Parathyroid adenoma (tissue), 2 donors: ENCODE results near the gene RNF126.

ENCODE experiments used
- H2AFZ ChIP-seq: fragments of 300-600 bp; sonication (generic); one replicate; pipeline ENCODE4 v1.7.0; 2017; ENCODE audit warnings: antibody characterized with exemption, mild to moderate bottlenecking
- H3K27ac ChIP-seq: fragments of 300-600 bp; sonication (generic); one replicate; pipeline ENCODE4 v1.7.0; 2017
- H3K27me3 ChIP-seq: fragments of 300-600 bp; sonication (generic); one replicate; pipeline ENCODE4 v1.7.0; 2017; ENCODE audit warnings: low read length; ENCODE audit not compliant: control insufficient read depth, insufficient read depth
- H3K36me3 ChIP-seq: fragments of 300-600 bp; sonication (generic); one replicate; pipeline ENCODE4 v1.7.0; 2017; ENCODE audit warnings: low read length; ENCODE audit not compliant: control insufficient read depth, insufficient read depth
- H3K4me1 ChIP-seq: fragments of 300-600 bp; sonication (generic); one replicate; pipeline ENCODE4 v1.7.0; 2017; ENCODE audit warnings: control low read depth
- H3K4me2 ChIP-seq: fragments of 300-600 bp; sonication (generic); one replicate; pipeline ENCODE4 v1.7.0; 2017; ENCODE audit warnings: low read length
- H3K4me3 ChIP-seq: fragments of 300-600 bp; sonication (generic); one replicate; pipeline ENCODE4 v1.7.0; 2017; ENCODE audit warnings: low read depth, low read length
- H3K79me2 ChIP-seq: fragments of 300-600 bp; sonication (generic); one replicate; pipeline ENCODE4 v1.7.0; 2017; ENCODE audit warnings: control low read depth
- H3K9ac ChIP-seq: fragments of 300-600 bp; sonication (generic); one replicate; pipeline ENCODE4 v1.7.0; 2017; ENCODE audit warnings: mild to moderate bottlenecking
- H3K9me3 ChIP-seq: fragments of 300-600 bp; sonication (generic); one replicate; pipeline ENCODE4 v1.7.0; 2017; ENCODE audit warnings: low read length; ENCODE audit not compliant: control insufficient read depth
- TF ChIP-seq, protein P1 (sequence below): fragments of 300-600 bp; sonication (generic); IDR thresholded peaks from one replicate; pipeline ENCODE4 v1.7.0; 2017; ENCODE audit warnings: antibody characterized with exemption, mild to moderate bottlenecking
- donor health status: primary hyperparathyroidism.

Gene RNF126

GRCh38 chr19:619286-620002, 43.6 kb downstream of the RNF126 start:
- H3K36me3 ChIP-seq: no peaks in the 10 kb centered on the region
- no peaks in the 10 kb centered on the region for H3K9me3 ChIP-seq
- no peak overlapping the region for H3K27ac ChIP-seq
- H3K79me2 ChIP-seq: no peaks in the 10 kb centered on the region
- no peaks in the 10 kb centered on the region for H3K4me1 ChIP-seq
- no peak overlapping the region for H3K4me3 ChIP-seq
- TF ChIP-seq, protein P1, sequence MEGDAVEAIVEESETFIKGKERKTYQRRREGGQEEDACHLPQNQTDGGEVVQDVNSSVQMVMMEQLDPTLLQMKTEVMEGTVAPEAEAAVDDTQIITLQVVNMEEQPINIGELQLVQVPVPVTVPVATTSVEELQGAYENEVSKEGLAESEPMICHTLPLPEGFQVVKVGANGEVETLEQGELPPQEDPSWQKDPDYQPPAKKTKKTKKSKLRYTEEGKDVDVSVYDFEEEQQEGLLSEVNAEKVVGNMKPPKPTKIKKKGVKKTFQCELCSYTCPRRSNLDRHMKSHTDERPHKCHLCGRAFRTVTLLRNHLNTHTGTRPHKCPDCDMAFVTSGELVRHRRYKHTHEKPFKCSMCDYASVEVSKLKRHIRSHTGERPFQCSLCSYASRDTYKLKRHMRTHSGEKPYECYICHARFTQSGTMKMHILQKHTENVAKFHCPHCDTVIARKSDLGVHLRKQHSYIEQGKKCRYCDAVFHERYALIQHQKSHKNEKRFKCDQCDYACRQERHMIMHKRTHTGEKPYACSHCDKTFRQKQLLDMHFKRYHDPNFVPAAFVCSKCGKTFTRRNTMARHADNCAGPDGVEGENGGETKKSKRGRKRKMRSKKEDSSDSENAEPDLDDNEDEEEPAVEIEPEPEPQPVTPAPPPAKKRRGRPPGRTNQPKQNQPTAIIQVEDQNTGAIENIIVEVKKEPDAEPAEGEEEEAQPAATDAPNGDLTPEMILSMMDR: no peak
- no peak overlapping the region for H2AFZ ChIP-seq
- no peak overlapping the region for H3K4me2 ChIP-seq
- no peaks in the 10 kb centered on the region for H3K27me3 ChIP-seq
- no peak overlapping the region for H3K9ac ChIP-seq

DNA sequence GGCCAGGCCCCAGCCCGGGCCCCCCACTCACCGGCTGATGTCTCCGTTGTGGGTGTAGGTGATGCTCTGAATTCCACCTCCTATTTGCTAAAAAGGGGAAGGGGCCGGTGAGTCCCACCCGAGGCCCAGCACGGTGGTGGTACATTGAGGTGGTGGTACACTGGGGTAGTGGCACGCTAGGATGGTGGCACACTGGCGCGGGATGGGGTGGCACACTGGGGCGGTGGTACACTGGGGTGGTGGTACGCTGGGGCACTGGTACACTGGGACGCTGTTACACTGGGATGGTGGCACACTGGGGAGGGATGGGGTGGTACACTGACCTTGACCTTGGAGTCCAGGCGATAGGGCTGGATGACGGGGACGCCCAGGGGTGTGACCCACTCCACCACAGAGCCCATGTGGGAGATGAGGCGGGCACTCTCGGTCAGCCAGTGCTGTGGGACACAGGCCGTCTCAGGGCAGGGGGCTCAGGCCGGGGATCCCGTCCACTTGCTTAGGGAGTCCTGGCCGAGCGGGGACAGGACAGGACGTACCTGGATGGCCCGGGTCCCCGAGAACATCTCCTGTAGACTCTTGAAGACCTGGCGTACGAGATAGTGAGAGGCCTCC, 44.2 kb downstream of the RNF126 start:
- TF ChIP-seq, protein P1: no peak
- Histone ChIP-seq H3K36me3 (no peaks in the 10 kb centered on the region), H3K4me2 (no peak overlapping the region), H3K4me3 (no peak overlapping the region), H3K27me3 (no peaks in the 10 kb centered on the region), H3K79me2 (no peaks in the 10 kb centered on the region), H3K4me1 (no peaks in the 10 kb centered on the region), H3K27ac (no peak overlapping the region), H3K9ac (no peak overlapping the region), H3K9me3 (no peaks in the 10 kb centered on the region), H2AFZ (no peak overlapping the region)

DNA sequence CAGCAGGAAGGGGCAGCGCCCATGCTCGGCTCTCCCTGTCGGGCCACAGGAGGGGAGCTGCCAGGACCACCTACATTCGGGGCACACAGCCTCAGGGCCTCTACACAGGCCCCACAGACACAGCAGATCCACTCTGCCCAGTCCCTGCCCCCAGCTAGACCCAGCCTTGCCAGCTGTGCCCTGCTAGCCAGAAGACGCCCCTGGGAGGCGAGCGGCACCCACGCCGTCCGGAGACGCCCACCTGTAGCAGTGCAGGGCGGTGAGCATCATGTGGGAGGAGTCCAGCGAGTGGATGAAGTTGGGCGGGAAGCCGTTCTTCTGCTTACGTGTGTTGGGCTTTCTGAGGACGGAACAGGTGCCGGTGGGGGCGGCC, 44.8 kb downstream of the RNF126 start:
- Histone ChIP-seq H2AFZ (no peak overlapping the region), H3K79me2 (no peaks in the 10 kb centered on the region), H3K27me3 (no peaks in the 10 kb centered on the region), H3K4me1 (no peaks in the 10 kb centered on the region), H3K36me3 (no peaks in the 10 kb centered on the region), H3K9me3 (no peaks in the 10 kb centered on the region), H3K4me2 (no peak overlapping the region), H3K27ac (no peak overlapping the region), H3K4me3 (no peak overlapping the region), H3K9ac (no peak overlapping the region)
- TF ChIP-seq, protein P1: no peak

DNA sequence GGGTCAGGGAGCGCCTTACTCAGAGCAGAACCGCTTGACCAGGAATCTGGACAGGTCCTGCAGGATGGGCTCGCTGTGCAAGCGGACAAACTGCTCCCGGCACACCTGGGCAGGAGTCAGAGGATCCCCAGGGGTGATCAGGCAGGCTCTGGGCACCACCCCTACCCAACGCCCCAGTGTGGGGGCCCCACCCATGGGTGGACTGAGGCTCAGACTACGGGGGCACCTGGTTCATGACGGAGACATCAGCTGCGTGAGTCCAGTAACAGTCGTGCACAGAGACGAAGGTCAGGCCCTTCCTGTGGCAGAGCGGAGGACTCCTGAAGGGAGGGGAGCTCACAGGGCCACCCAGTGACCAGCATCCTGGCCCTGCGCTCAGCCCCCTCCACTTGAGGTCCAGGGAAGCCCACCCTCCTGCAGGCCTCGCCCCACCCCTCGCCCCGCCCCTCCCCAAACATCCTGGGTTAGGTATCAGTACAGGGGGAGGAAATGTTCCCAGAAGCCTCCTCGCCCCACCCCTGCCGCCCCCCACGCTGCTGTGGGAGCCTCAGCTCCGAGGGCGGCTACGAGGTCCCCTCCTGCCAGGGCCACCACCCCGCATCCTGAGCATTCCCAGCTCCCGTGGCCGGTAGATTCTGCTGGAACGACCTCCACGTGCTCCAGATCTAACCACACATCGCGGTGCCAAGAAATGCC, 45.3 kb downstream of the RNF126 start:
- H3K36me3 ChIP-seq: no peaks in the 10 kb centered on the region
- no peaks in the 10 kb centered on the region for H3K9me3 ChIP-seq
- no peak overlapping the region for H3K27ac ChIP-seq
- H2AFZ ChIP-seq: no peak overlapping the region
- H3K4me1 ChIP-seq: no peaks in the 10 kb centered on the region
- no peak overlapping the region for H3K4me3 ChIP-seq
- no peaks in the 10 kb centered on the region for H3K27me3 ChIP-seq
- no peaks in the 10 kb centered on the region for H3K79me2 ChIP-seq
- TF ChIP-seq, protein P1: no peak
- no peak overlapping the region for H3K4me2 ChIP-seq
- H3K9ac ChIP-seq: no peak overlapping the region
